GM21825 (cell line): Measurements from ENCODE around the gene ENPP4.
"Not testable (repeated sequence)": the region's sequence is repeated elsewhere in the genome, so short reads cannot be mapped to it uniquely, and the experiment has no call there.

ENCODE experiments used
- ATAC-seq: cut with Tn5 transposase; IDR thresholded peaks from one replicate; pipeline ENCODE4 v1.9.1; 2021; ENCODE audit warnings: mild to moderate bottlenecking, moderate library complexity; ENCODE audit not compliant: unreplicated experiment

ENPP4 gene

DNA sequence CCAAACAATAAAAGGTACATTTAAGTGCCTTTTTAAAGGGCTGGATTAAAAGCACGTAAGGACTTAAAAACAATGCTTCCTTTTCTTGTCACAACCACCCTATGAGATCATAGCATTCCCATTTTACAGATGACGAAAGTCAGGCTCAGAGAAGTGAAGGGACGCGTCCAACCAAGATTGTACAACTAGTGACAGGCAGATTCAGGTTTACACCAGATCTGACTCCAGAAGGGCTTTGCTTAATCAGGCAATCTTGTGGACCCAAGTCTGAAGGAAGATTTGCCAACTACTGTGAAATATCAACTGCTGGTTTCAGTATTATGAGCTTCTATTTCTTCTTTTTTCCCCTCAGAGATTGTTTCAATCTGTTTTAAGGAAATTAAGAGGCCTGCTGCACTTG is 877 bp downstream of the ENPP4 start:
- no peak for ATAC-seq

DNA sequence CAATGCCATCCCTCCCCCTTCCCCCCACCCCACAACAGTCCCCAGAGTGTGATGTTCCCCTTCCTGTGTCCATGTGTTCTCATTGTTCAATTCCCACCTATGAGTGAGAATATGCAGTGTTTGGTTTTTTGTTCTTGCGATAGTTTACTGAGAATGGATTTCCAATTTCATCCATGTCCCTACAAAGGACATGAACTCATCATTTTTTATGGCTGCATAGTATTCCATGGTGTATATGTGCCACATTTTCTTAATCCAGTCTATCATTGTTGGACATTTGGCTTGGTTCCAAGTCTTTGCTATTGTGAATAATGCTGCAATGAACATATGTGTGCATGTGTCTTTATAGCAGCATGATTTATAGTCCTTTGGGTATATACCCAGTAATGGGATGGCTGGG is 1.5 kb downstream of the ENPP4 start:
- not testable (repeated sequence) for ATAC-seq

DNA sequence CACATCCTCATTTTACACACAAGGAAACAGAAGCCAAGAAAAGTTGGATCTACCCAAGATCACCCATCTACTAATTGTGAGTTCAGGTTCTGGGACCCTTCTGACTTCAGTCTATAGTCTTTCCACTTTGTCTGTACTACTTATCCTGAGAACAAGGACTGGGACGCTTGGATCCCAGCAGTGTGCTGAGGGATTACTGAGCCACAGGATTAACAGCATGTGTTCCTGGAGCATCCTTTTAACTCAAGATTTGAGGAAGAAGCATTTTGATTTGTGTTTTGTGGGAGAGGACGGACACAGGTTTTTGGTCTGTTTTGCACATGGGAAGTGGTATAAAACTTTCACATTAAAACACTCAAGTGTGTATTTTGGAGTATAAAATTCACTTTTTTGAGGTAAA is 4.4 kb downstream of the ENPP4 start:
- ATAC-seq: no peak

DNA sequence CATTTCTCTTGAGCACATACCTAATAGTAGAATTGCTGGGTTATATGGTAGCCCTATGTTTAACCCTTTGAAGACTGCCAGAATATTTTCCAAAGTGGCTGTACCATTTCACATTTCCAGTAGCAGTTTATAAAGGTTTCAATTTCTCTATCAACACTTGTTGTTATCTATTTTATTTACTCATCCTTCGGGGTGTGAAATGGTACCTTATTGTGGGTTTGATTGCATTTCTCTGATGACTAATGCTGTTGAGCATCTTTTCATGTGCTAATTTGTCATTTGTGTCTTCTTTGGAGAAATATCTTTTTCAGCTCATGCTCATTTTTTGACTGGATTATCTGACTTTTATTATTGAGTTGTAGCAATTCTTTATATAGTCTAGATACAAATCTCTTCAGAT is 5.4 kb downstream of the ENPP4 start:
- no peak for ATAC-seq

DNA sequence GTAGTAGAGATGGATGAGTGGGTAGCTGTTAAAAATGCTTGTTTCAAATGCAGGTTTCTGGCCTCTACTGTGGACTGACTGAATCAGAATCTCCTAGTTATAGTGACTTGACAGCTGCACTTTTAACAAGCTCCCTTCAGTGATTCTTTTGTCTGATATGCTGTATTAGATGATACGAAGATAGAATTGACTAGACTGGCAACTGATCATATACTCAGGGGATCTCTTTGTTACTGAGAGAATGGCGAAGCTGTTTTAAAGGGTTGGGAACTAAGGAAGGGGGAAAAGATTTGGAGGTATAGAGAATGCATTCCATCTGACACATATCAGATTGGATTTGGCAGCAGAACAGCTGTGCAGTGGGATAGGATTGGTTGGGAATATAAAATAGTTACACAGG is 7.0 kb downstream of the ENPP4 start:
- no peak for ATAC-seq

DNA sequence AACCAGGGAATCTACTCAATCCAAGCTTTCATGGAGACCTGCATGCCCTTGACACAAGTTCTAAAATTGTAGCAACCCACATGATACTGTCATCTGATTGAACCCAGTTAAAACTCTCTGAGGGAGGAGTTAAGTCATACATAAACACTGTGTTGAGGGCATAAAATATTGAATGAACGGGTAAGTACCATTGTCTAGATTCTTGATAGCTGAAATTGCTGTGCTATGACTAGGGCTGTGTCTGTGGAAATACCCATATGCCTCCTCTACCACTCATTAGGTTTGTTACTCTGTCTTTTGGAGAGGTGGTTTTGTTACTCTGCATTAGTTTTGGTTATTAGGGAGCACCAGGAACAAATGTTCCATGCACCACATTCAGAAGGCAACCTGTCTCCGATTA is 7.6 kb downstream of the ENPP4 start:
- peak; percentile 36 for ATAC-seq

DNA sequence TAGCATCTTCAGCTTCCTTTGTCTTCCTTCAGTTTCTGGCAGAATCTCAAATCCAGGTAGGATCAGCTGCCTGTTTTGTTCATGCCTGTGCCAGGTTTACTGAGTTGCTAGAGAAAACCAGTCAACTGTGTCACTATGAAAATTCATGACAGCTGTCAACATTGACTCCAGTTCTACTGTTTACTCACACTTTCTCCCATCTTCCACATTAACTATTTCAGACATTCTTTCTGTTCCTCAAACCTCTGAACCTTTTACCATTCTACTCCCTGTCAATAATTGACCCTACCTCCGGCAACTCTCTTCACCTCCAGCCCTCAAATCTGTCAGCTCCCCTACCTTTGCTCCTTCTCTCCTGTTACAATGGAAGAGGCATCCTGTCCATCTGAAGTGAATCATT is 8.5 kb downstream of the ENPP4 start:
- peak; percentile 75 for ATAC-seq

DNA sequence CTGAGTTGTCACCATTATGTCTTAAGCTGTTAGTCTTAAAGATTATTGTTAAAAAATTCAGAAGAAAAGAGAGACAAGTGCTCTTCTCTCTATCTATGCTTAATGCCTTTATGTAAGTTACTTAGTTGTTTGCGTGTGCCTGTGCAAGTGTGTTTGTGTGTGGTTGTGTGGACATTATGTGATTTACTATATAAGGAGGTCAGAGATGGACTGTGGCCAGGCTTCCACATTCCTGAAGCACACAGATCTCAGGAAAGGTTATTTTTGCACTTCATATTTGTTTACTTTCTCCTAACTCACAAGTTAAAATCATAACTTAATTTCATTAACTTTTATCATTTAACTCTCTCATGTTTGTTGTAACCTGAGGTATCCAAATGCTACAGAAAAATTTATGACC is 14.5 kb downstream of the ENPP4 start:
- ATAC-seq: no peak

DNA sequence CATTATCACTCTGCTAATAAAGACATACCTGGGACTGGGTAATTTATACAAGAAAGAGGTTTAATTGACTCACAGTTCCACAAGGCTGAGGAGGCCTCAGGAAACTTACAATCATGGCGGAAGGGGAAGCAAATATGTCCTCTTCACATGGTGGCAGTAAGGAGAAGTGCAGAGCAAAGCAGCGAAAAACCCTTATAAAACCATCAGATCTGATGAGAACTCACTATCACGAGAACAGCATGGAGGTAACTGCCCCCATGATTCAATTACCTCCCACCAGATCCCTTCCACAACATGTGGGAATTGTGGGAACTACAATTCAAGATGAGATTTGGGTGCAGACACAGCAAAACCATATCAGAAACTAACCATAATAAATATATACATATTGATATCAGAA is 19.3 kb downstream of the ENPP4 start:
- not testable (repeated sequence) for ATAC-seq

DNA sequence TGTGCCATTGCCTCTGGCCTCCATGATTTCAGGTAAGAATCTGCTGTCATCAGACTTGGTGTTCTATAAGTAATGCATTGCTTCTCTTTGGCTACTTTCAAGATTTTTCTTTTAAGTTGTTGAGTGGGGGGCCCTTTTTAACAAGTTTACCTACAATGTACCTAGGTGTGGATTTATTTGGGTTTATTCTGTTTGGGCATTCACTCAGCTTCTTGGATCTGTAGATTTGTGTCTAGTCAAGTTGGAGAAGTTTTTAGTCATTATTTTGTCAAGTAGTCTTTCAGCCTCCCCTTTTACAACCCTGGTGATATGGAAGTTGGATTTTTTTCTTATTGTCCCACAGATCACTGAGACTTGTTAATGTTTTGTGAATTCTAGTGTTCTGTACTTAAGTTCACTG is 26.9 kb downstream of the ENPP4 start:
- no peak for ATAC-seq

DNA sequence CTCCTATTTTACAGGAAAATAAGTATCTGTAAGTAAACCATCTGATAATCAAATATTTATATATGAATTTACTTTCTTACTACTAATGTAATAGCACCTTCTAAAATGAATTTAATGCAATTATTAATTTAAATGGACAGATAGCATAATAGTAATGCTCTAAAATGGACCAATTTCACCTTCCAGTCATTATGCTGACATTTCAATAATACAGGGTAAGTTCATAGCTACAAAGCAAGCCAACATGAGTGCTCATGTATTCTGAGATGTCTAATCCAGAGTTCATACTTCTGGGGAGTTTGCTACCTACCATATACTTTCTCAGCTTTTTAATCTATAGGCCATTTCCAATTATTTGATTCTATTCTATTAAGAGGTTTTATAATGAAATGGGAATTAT is 29.4 kb downstream of the ENPP4 start:
- ATAC-seq: no peak

DNA sequence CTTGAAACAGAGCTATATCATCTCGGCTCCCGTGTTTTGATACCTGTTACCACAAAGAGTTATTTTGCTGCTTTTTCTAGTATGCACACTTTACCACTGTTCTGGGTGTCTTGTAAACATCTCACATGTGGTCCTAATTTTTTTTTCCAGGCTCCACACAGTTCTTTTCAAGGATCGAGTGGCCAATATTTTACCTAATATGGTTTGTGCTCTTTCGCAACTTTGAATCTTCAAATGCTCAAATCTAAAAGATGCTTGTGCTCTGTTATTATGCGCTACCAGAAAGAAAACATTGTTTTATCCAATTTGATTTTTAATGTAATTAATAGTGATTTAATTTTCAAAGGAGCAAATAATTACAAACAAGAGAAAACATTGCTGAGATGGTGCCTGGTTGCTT is 30.3 kb downstream of the ENPP4 start:
- ATAC-seq: no peak

DNA sequence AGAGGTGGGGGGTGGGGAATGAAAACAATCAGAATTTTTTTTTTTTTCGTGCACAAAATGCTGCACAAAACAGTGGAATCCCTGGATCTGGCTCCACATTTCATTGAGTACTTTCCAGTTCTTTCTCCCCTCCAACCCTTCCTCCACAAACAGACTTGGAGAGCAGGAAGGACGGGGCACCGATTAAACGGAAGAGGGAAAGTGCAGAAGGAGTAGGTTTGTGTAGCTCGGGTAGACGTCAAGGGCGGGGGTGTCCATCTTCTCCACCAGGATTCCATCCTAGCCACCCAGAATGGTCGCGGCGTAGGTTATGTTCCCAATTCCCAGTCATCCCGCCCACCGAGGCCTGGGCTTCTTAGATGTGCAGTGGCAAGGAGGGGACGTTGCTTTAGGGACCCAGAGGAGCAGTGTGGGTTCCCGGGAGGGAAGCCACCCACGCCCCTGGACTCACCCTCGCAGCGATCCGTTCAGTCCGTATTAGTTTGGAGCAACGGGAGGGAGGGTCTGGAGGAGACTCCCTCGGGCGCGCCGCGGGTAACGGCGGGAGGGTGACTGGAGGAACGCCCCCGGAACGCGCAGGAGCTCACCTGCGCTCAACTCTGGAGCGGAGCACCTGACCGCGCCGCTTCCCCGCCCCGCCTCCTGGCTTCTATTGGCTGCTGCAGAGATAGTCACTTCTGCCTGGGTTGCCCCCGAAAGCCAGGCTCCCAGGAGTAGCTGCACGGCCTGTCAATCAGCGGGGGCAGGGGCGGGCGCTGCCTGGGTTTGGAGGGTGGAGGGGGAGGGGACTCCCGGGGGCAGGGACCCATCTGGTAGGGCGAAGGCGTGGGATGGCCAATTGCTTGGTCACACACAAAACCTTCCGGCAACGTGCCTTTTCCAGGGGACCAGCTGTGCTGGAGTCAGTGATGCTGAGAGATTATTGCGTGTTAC is 40.8 kb downstream of the ENPP4 start, which contains the start of gene ENPP5:
Gene ENPP5, minus strand, starts transcription at position 624 of the 933 bp plus-strand sequence. CDS start 2,718 bp downstream, outside the sequence.
- peak; percentile 95 for ATAC-seq

DNA sequence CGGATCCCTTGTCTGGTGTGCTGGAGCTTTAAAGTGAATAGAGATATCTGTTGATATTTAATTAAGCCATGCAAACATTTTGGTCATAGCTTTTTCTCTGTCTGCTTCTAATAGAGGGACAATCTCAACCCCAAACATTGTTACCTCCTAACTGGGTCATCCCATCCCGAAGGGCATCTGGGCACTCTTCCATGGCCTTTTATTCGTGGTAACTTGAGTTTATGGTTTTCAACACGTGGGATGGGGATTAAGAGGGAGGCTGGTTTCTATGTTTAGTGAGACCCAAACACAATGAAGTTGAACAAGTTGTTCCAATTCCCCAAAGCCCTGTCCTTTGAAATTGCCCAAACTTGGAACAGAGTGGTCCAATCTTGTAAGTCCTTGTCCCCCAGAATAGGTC is 42.4 kb downstream of the ENPP4 start:
- no peak for ATAC-seq

DNA sequence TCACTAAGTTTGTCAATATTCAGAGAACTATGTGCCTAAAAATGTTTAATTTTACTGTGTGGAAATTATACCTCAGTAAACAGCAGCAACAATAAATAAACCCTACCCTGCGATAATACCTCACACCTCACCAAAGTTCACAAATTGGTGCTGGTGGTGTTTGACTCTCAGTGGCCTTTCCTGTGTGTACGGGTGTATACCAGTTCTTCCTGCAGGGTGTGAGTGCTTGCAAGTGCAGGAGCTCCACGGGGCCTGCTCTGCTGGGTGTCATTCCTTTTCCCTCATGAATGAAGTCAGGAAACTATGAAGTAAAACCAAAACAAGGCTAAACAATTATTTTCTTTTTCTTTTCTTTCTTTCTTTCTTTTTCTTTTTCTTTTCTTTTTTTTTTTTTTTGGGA is 45.1 kb downstream of the ENPP4 start:
- no peak for ATAC-seq

DNA sequence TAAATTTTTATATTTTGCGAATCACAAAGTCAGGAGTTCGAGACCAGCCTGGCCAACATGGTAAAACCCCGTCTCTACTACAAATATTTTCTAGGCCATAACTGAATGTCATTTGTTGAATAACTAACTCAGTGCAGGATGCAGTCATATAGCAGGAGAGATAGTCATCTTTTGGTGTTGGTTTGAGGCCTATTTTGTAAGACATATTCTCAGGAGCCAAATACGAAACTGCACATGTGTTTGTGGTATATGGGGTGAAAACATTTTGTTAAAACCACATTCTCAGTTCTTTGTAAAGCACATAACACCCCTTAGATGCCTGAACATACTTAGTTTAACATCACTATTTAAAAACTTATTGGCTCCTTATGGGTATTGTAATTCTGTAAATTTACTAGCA is 45.7 kb downstream of the ENPP4 start:
- ATAC-seq: peak; percentile 66

DNA sequence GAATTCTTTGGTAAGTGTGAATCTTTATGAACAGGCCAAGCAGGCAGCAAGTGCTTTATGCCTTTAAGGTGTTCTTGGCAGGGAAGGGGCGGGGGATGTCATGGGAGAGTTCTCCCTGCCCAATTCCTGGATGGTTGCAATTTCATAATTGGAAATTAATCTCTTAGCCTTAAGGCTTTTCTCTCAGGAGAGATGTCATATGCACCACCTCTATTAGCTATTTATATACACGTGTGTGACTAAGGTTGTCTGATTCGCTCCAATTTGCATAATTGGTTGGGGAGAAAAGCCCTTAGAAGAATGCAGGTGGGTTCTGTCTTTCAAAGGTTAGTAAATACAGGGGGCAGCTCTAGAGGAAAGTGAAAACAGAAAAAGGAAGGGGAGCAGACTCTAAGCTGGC is 46.2 kb downstream of the ENPP4 start:
- ATAC-seq: peak; percentile 42

DNA sequence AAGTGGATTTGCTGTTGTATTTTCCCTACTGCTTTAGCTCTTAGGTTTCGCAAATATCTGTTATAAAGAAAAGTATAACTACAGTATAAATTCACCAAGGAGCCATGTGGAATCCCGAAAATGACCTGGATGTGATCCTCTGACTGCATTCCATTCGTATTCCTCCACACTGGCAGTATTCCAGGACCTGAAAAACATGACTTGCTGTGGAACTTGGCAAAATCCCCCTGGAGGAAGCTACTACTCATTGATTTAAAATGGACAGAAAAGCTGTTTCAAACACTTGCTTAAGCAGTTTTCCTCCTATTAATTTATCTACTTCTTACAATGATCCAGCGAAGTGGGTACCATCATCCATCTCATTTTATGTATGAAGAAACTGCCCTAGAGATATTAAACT is 54.3 kb downstream of the ENPP4 start:
- ATAC-seq: no peak

DNA sequence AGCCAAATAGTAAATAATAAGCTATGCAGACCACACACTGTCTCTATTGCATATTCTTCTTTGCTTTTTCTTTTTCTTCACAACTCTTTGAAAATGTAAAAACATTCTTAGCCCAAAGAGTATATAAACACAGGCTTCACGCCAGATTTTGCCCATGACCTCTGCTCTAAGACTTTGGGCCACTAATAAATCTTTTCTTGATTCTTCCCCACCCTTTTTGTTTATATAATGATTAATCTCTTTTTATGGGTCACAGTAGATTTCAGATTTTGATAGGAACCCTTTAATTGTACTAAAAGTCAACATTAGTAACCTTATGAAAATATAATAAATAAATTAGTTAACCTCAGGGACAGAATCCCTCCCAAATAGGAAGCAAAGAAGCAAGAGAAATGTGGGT is 56.8 kb downstream of the ENPP4 start:
- ATAC-seq: no peak

DNA sequence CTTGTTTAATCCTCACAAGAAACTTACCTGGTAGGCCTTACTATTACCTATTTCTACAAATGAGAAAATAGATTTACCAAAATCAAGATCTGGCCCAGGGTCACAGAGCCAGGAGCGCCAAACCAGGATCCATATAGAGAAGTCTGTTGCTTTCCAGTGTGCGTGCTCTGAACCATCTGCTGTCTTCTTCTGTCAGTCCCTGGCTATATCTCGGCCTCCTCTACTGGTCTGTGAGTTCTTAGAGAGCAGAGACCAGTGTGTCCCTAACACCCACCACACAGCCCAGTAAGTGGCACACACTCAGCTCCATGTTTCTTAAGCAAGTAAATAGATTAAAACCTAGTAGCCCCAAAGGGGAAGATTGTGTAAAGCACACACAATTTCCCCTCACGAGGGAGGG is 59.9 kb downstream of the ENPP4 start:
- no peak for ATAC-seq

DNA sequence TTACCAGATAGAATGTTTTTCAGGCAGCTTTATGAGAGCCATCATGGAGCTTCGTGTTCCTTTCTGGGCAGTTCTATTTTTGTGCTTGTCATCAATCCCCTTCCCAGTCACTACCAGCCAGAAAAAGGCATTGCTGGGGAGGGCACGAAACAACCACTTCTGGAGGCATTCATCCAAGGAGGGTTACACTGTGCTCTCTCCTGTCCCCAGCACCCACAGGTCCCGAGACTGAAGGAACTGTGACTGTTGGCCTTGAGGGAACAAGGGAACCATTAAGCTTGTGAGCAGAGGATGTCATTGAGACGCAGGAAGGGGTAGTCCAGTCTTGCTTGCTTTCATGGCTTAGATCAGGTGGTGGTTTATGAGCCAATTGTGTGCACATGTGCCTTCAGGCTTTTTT is 61.1 kb downstream of the ENPP4 start:
- no peak for ATAC-seq

DNA sequence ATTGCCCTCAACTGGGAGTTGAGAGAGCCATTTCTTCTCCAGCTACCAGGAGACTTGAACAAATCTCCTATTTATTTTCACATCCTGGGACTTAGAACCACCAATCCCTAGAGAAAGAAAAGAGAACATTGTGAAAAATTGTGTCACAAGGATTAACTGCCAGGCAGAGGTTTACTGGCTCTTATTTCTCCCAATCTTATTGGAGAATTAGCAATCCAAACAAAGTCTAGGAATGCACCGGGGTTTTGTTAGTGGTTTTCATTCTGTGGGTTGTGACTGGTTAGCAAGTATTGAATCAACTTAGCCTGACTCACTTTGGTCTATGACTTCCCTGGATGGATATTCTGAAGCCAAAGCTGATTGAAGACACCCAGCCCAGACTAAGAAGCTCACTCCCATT is 62.2 kb downstream of the ENPP4 start:
- ATAC-seq: no peak
